ENCODE results near the gene SETMAR.

GRCh38 chr3:4284865-4285264, 18.3 kb upstream of the SETMAR start:
- TF ChIP-seq CTCF (IDR thresholded peaks at IDR 0.05), result no peak
- no peak for TF ChIP-seq POLR2AphosphoS5 (IDR thresholded peaks at IDR 0.05)
